Mesenchymal stem cell (in vitro differentiated cells and primary cell): ENCODE data around the gene BTF3.

Experiments used
- DNase-seq: peaks from one replicate; pipeline ENCODE4 v3.0.0-alpha.2; 2013
- H2AFZ ChIP-seq: one replicate; pipeline ENCODE4 v1.6.1; 2013; ENCODE audit warnings: low read depth, mild to moderate bottlenecking, control low read depth, inconsistent platforms, low read length, moderate library complexity
- H2AK5ac ChIP-seq: 2 replicates; pipeline ENCODE4 v1.6.1; 2013; ENCODE audit warnings: low read length, moderate library complexity, mild to moderate bottlenecking, inconsistent platforms; ENCODE audit not compliant: severe bottlenecking
- H2BK120ac ChIP-seq: one replicate; pipeline ENCODE4 v1.6.1; 2013; ENCODE audit warnings: low read depth, mild to moderate bottlenecking, inconsistent platforms, low read length, moderate library complexity
- H2BK12ac ChIP-seq, 2 experiments: one replicate each; pipeline ENCODE4 v1.6.1; 2013; ENCODE audit warnings: inconsistent platforms in 2 of 2, low read length in 2 of 2, mild to moderate bottlenecking in 2 of 2, moderate library complexity in 2 of 2, control low read depth in 1 of 2
- H2BK15ac ChIP-seq: one replicate; pipeline ENCODE4 v1.6.1; 2013; ENCODE audit warnings: mild to moderate bottlenecking, low read depth, inconsistent platforms; ENCODE audit not compliant: poor library complexity, severe bottlenecking
- H2BK5ac ChIP-seq: 2 replicates; pipeline ENCODE4 v1.6.1; 2013; ENCODE audit warnings: low read depth, mild to moderate bottlenecking, low read length, control low read depth, inconsistent platforms; ENCODE audit not compliant: poor library complexity, severe bottlenecking
- H3K14ac ChIP-seq, 2 experiments: one replicate each; pipeline ENCODE4 v1.6.1; 2013; ENCODE audit warnings: inconsistent platforms in 2 of 2, low read length in 2 of 2, control low read depth in 1 of 2, mild to moderate bottlenecking in 1 of 2, moderate library complexity in 1 of 2
- H3K18ac ChIP-seq, 2 experiments: one replicate each; pipeline ENCODE4 v1.6.1; 2013; ENCODE audit warnings: inconsistent platforms in 2 of 2, low read length in 2 of 2, control low read depth in 1 of 2, low read depth in 1 of 2, mild to moderate bottlenecking in 1 of 2
- H3K23ac ChIP-seq, 2 experiments: one replicate each; pipeline ENCODE4 v1.6.1; 2013; ENCODE audit warnings: inconsistent platforms in 2 of 2, low read length in 2 of 2, mild to moderate bottlenecking in 2 of 2, moderate library complexity in 2 of 2, control low read depth in 1 of 2
- H3K27ac ChIP-seq: 2 replicates; pipeline ENCODE4 v1.5.1; 2013; ENCODE audit warnings: mild to moderate bottlenecking, moderate library complexity, low read length, control low read depth, inconsistent platforms; ENCODE audit not compliant: poor library complexity, severe bottlenecking
- H3K27me3 ChIP-seq, 2 experiments: 2 replicates each; pipeline versions ENCODE4 v1.6.1 to v1.7.0; 2013; ENCODE audit warnings: low read length in 2 of 2, mild to moderate bottlenecking in 2 of 2, moderate library complexity in 2 of 2, control low read depth in 1 of 2, inconsistent platforms in 1 of 2; ENCODE audit not compliant: control insufficient read depth in 1 of 2, insufficient read depth in 1 of 2
- H3K36me3 ChIP-seq, 2 experiments: 2 replicates each; pipeline versions ENCODE4 v1.6.1 to v1.7.0; 2013; ENCODE audit warnings: low read length in 2 of 2, control low read depth in 1 of 2, inconsistent platforms in 1 of 2, low read depth in 1 of 2, mild to moderate bottlenecking in 1 of 2; ENCODE audit not compliant: insufficient read depth in 2 of 2, control insufficient read depth in 1 of 2
- H3K4ac ChIP-seq, 2 experiments: one replicate each; pipeline ENCODE4 v1.6.1; 2013; ENCODE audit warnings: inconsistent platforms in 2 of 2, low read length in 2 of 2, mild to moderate bottlenecking in 2 of 2, moderate library complexity in 2 of 2, control low read depth in 1 of 2, low read depth in 1 of 2
- H3K4me1 ChIP-seq: 2 replicates; pipeline ENCODE4 v1.6.1; 2013; ENCODE audit warnings: low read depth, low read length, control low read depth; ENCODE audit not compliant: control insufficient read depth, insufficient read depth
- H3K4me2 ChIP-seq: 2 replicates; pipeline ENCODE4 v1.6.1; 2013; ENCODE audit warnings: low read length, mild to moderate bottlenecking, inconsistent platforms; ENCODE audit not compliant: poor library complexity, severe bottlenecking
- H3K4me3 ChIP-seq, 2 experiments: 2 replicates each; pipeline versions ENCODE4 v1.5.1 to v1.7.0; 2013; ENCODE audit warnings: low read length in 2 of 2, mild to moderate bottlenecking in 2 of 2, control low read depth in 1 of 2, low read depth in 1 of 2; ENCODE audit not compliant: insufficient read depth in 1 of 2
- H3K79me1 ChIP-seq: replicated peaks from 2 replicates; pipeline ENCODE4 v1.6.1; 2013; ENCODE audit warnings: mild to moderate bottlenecking, control low read depth, low read length, inconsistent platforms; ENCODE audit not compliant: poor library complexity, severe bottlenecking
- H3K9ac ChIP-seq: 2 replicates; pipeline ENCODE4 v1.7.0; 2013; ENCODE audit warnings: mild to moderate bottlenecking, low read length, moderate library complexity
- H3K9me3 ChIP-seq: 2 replicates; pipeline ENCODE4 v1.7.0; 2013; ENCODE audit warnings: mild to moderate bottlenecking, low read length; ENCODE audit not compliant: control insufficient read depth
- H4K8ac ChIP-seq: one replicate; pipeline ENCODE4 v1.6.1; 2013; ENCODE audit warnings: inconsistent platforms, mild to moderate bottlenecking, low read length, moderate library complexity
- H4K91ac ChIP-seq: one replicate; pipeline ENCODE4 v1.6.1; 2013; ENCODE audit warnings: mild to moderate bottlenecking, low read length, inconsistent platforms
- WGBS: methylation state at CpG from one replicate; pipeline ENCODE4 v1.1.7; 2013; ENCODE audit warnings: mixed read lengths; 5-methylcytosine and 5-hydroxymethylcytosine counted together

Gene BTF3

GRCh38 chr5:73480500-73480899 lies 17.7 kb upstream of the BTF3 start:
- Histone ChIP-seq H3K9me3 (no peaks in the 10 kb centered on the region), H2AFZ (no peak overlapping the region), H3K18ac (no peak overlapping the region), H3K79me1 (no peaks in the 10 kb centered on the region), H2BK15ac (no peak overlapping the region), H4K8ac (no peak overlapping the region), H2BK120ac (no peak overlapping the region), H3K23ac (no peak overlapping the region), H2AK5ac (no peak overlapping the region), H2BK12ac (no peak overlapping the region), H3K4me2 (no peak overlapping the region), H3K9ac (no peak overlapping the region), H3K14ac (no peak overlapping the region), H2BK5ac (no peak overlapping the region), H3K4me3 (no peak overlapping the region), H3K36me3 (no peaks in the 10 kb centered on the region), H3K4me1 (no peaks in the 10 kb centered on the region), H4K91ac (no peak overlapping the region), H3K27ac (no peak overlapping the region), H3K4ac (no peak overlapping the region), H3K27me3 (peaks cover 16 to 21% of the 10 kb centered on the region in 2 experiments)
- no peak for DNase-seq
- 92% methylated on average over 1 of the region's 1 CpG for WGBS

- no peak overlapping the region for H3K23ac ChIP-seq
- 87% methylated on average over 4 of the region's 4 CpGs for WGBS
- no peaks in the 10 kb centered on the region for H3K4me1 ChIP-seq
- H3K18ac ChIP-seq = no peak overlapping the region
- no peak overlapping the region for H3K4me2 ChIP-seq
- no peak overlapping the region for H3K14ac ChIP-seq
- H3K4ac ChIP-seq = no peak overlapping the region
- H2BK12ac ChIP-seq = no peak overlapping the region
- no peak overlapping the region for H3K9ac ChIP-seq
- H3K79me1 ChIP-seq = no peaks in the 10 kb centered on the region
- no peak overlapping the region for H2BK120ac ChIP-seq
- H4K8ac ChIP-seq = no peak overlapping the region
- H3K36me3 ChIP-seq = no peaks in the 10 kb centered on the region
- no peaks in the 10 kb centered on the region for H3K9me3 ChIP-seq
- no peak overlapping the region for H2BK5ac ChIP-seq
- no peak overlapping the region for H4K91ac ChIP-seq
- H2BK15ac ChIP-seq = no peak overlapping the region
- no peak overlapping the region for H2AFZ ChIP-seq
- H3K27me3 ChIP-seq = peaks cover 21 to 26% of the 10 kb centered on the region in 2 experiments
- H3K4me3 ChIP-seq = no peak overlapping the region
- H3K27ac ChIP-seq = no peak overlapping the region
- no peak for DNase-seq
- H2AK5ac ChIP-seq = no peak overlapping the region
These were observed 15.7 kb upstream of the BTF3 start for GRCh38 chr5:73482383-73483136.

GRCh38 chr5:73483676-73484075 lies 14.6 kb upstream of the BTF3 start:
- H4K91ac ChIP-seq = no peak overlapping the region
- no peak overlapping the region for H4K8ac ChIP-seq
- no peak overlapping the region for H3K4me3 ChIP-seq
- no peaks in the 10 kb centered on the region for H3K79me1 ChIP-seq
- H3K4ac ChIP-seq = no peak overlapping the region
- H3K9me3 ChIP-seq = no peaks in the 10 kb centered on the region
- no peaks in the 10 kb centered on the region for H3K4me1 ChIP-seq
- H2BK15ac ChIP-seq = no peak overlapping the region
- H3K4me2 ChIP-seq = no peak overlapping the region
- no peaks in the 10 kb centered on the region for H3K36me3 ChIP-seq
- H2BK5ac ChIP-seq = no peak overlapping the region
- no peak overlapping the region for H3K9ac ChIP-seq
- no peak overlapping the region for H2AK5ac ChIP-seq
- no peak overlapping the region for H3K14ac ChIP-seq
- no peak overlapping the region for H2AFZ ChIP-seq
- no peak overlapping the region for H2BK12ac ChIP-seq
- DNase-seq = no peak
- WGBS = 100% methylated on average over 2 of the region's 4 CpGs
- no peak overlapping the region for H3K18ac ChIP-seq
- H3K27me3 ChIP-seq = peaks cover 20 to 21% of the 10 kb centered on the region in 2 experiments
- H2BK120ac ChIP-seq = no peak overlapping the region
- no peak overlapping the region for H3K23ac ChIP-seq
- no peak overlapping the region for H3K27ac ChIP-seq

- H3K18ac ChIP-seq = no peak overlapping the region
- H3K36me3 ChIP-seq = no peaks in the 10 kb centered on the region
- H2BK12ac ChIP-seq = no peak overlapping the region
- H2BK5ac ChIP-seq = no peak overlapping the region
- H3K27ac ChIP-seq = no peak overlapping the region
- no peak overlapping the region for H3K4ac ChIP-seq
- WGBS = 71% methylated on average over 1 of the region's 1 CpG
- no peak overlapping the region for H2AK5ac ChIP-seq
- no peaks in the 10 kb centered on the region for H3K9me3 ChIP-seq
- H2BK15ac ChIP-seq = no peak overlapping the region
- H3K4me3 ChIP-seq = no peak overlapping the region
- peaks cover 14 to 19% of the 10 kb centered on the region in 2 experiments for H3K27me3 ChIP-seq
- no peak overlapping the region for H4K8ac ChIP-seq
- H3K9ac ChIP-seq = no peak overlapping the region
- no peak overlapping the region for H4K91ac ChIP-seq
- H3K4me1 ChIP-seq = no peaks in the 10 kb centered on the region
- H3K79me1 ChIP-seq = no peaks in the 10 kb centered on the region
- no peak overlapping the region for H2BK120ac ChIP-seq
- no peak overlapping the region for H3K4me2 ChIP-seq
- no peak overlapping the region for H3K14ac ChIP-seq
- H3K23ac ChIP-seq = no peak overlapping the region
- no peak overlapping the region for H2AFZ ChIP-seq
- DNase-seq = no peak
These were observed 13.7 kb upstream of the BTF3 start for GRCh38 chr5:73484511-73484910.
